Activated CD4-positive, alpha-beta T cell treated with anti-CD3 and anti-CD28 coated beads, Interleukin-2, amount 50 U/mL, for 16 hours (primary cell): Measurements from ENCODE around the gene HSD17B12.
A peak's percentile ranks its signal among the peaks of the same experiment; 100 is the strongest.
"Not testable (repeated sequence)": the region's sequence is repeated elsewhere in the genome, so short reads cannot be mapped to it uniquely, and the experiment has no call there.

Experiments used
- DNase-seq: peaks from one replicate; pipeline ENCODE4 v3.0.0-alpha.2; 2020

HSD17B12 gene

GRCh38 chr11:43748095-43748494 lies 67.6 kb downstream of the HSD17B12 start:
- DNase-seq, result no peak

DNA sequence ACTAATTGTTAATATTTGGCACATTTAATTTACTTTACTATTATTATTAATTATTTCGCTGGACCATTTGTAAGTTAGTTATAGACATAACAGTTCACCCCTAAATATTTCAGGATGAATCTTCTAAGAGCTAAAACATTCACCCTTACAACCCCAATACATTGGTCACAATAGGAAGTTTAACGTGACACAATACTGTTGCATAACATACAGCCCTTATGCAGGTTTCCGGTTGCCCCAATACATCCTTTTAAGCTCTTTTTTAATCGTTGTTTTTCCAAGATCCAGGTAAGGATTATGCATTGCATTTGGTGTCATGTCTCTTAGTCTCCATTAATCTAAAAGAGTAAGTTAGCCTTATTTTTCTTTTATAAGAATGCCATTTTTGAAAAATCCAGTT lies 71.2 kb downstream of the HSD17B12 start:
- no peak for DNase-seq

DNA sequence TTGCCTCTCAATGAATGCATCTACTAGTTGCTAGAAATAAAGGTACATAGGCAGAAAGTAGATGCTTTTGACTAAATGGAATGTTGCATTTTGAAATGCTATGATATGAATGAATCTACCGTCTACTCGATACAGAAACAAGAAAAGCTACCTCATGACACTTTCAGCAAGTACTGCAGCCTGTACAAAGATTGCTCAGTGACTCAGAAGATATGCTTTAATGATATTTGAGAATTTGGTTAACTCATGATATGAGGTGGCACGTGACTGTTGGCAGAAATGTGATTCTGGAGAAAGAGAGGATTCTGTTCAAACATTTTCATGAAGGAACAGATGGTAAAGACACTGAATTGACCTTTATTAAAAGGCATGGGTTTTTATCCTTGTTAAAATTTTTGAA lies 76.0 kb downstream of the HSD17B12 start:
- DNase-seq, result no peak

- no peak for DNase-seq
Measured at GRCh38 chr11:43758927-43759326, 78.4 kb downstream of the HSD17B12 start.

- DNase-seq, result no peak
Measured at GRCh38 chr11:43760902-43761301, 80.4 kb downstream of the HSD17B12 start.

GRCh38 chr11:43765194-43765593 lies 84.7 kb downstream of the HSD17B12 start:
- no peak for DNase-seq

DNA sequence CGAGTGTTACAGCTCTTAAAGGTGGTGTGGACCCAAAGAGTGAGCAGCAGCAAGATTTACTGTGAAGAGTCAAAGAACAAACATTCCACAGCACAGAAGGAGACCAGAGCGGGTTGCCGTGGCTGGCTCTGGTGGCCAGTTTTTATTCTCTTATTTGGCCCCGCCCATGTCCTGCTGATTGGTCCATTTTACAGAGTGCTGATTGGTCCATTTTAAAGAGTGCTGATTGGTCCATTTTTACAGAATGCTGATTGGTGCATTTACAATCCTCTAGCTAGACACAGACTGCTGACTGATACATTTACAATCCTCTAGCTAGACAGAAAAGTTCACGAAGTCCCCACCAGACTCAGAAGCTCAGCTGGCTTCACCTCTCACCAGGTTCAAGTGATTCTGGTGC lies 88.1 kb downstream of the HSD17B12 start:
- DNase-seq, result not testable (repeated sequence)

GRCh38 chr11:43770173-43770572 lies 89.6 kb downstream of the HSD17B12 start:
- no peak for DNase-seq

DNA sequence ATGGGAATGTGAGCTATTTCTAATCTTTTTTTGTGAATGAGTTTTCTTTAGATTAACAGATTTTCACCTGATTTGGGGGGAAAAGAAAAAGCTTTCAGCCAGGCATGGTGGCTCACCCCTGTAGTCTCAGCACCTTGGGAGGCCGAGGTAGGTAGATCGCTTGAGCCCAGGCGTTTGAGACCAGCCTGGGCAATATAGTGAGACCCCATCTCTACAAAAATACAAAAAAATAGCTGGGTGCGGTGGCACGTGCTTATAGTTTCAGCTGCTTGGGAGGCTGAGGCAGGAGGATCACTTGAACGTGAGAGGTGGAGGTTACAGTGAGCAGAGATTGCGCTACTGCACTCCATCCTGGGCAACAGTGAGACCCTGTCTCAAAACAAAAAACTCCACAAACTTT lies 92.2 kb downstream of the HSD17B12 start:
- DNase-seq, result no peak

DNA sequence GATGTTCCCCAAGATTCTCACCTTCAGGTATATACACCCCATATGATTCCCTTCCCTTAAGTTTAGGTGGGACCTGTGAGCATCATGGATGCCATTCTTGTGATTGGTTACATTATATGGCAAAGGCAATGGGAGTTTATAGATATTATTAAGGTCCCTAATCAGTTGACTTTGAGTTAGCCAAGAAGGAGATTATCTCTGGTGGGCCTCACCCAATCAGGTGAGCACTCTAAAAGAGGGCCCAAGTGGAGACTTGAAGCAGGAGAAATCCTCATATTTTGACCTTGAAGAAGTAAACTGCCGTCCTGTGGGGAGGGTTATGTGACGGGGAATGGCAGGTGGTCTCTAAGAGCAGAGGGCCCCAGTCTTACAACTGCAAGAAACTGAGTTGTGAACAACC lies 94.2 kb downstream of the HSD17B12 start:
- DNase-seq, result no peak

DNA sequence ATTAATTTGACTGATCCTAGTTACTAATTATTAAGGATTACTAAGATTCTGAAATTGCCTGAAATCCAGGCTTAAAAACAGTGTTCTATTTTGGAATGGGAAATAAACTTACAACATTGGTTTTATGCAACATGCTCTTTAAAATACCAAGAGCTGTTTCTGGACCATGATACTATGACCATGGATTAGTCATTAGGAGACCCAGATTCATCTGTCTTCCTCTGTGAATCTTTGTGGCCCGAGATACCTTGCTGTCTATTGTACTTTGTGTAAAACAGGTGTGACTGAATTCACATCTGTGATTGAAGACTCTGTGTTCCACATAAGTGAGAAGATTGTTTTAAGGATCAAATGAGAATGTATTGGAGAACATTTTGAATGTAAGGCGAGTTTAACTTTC lies 98.8 kb downstream of the HSD17B12 start:
- DNase-seq, result peak; percentile 2

GRCh38 chr11:43784301-43784700 lies 103.8 kb downstream of the HSD17B12 start:
- DNase-seq, result no peak

GRCh38 chr11:43784866-43785265 lies 104.3 kb downstream of the HSD17B12 start:
- no peak for DNase-seq

GRCh38 chr11:43785318-43785717 lies 104.8 kb downstream of the HSD17B12 start:
- no peak for DNase-seq

DNA sequence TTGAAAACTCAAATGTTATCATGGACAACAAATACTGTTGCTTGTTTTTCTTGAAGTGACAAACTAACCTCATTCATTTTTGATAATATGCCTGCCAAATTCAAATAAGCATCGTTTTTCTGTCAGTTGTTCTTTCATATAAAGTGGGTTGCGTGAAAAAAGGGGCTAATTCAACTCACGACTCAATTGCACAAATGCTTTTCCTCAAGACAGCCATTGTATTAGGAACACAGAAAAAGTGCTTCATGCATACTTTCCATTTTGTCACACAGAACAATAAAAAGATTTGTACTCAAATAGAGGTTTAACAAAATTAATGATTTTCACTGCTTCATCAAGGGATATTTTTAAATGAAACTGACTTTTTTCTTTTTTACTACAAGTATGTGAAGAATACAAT lies 105.5 kb downstream of the HSD17B12 start:
- DNase-seq, result no peak

DNA sequence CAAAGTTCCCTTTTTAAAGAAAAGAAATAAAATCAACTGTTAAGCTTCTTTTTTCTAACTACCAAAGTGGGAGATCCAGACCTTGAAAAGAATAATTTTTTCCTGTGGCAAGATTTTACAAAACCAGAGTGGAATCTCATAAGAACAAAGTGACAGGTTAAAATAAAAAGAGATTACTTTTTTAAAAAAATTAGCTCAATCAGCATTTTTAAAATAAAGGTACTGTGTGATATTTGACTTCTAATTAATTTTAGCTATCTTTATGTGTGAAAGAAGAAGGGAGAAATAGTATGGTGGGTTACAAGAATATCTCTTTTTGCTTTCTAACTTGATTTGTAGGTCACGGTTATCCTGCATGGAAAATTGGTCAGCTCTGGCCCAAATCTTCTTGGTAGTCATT lies 107.3 kb downstream of the HSD17B12 start:
- no peak for DNase-seq

GRCh38 chr11:43788421-43788820 lies 107.9 kb downstream of the HSD17B12 start:
- no peak for DNase-seq

DNA sequence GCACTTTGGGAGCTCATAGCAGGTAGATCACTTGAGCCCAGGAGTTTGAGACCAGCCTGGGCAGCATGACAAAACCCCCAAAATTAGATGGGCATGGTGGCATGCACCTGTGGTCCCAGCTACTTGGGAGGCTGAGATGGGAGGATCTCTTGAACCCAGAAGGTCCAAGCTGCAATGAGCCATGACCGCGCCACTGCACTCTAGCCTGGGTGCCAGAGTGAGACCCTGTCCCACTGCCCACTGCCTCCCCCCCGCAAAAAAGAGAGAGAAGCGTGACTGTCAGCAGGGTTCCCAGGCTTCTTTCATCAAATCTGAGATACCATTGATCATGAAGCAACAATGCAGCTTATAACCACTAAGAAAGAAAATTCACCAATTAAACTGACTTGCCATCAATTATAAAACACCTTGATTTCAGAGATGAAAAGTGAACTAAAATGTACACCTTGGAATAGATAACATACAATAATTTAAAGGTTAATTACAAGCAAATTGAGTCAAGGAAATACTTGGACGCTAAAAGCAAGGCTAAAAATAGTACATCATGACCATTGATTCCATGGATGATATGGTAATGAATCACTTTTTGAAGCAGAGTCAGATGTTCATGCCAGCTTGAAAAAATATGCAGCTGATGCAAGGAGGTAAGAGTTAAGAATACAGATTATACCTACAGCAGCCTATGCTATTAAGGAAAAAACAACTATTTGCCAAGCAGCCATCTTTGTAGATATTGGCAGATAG lies 109.3 kb downstream of the HSD17B12 start:
- no peak for DNase-seq

DNA sequence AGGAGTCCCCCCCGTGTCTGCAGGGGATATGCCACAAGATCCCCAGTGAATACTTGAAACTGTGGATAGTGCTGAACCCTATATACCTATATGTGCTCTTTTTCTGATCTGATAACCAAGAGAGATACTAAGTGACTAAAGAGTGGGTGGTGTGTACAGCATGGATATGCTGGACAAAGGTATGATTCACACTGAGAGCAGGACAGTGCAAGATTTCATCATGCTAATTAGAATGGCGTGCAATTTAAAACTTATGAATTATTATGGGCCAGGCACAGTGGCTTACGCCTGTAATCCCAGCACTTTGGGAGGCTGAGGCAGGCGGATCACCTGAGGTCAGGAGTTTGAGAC lies 109.9 kb downstream of the HSD17B12 start:
- DNase-seq, result no peak

DNA sequence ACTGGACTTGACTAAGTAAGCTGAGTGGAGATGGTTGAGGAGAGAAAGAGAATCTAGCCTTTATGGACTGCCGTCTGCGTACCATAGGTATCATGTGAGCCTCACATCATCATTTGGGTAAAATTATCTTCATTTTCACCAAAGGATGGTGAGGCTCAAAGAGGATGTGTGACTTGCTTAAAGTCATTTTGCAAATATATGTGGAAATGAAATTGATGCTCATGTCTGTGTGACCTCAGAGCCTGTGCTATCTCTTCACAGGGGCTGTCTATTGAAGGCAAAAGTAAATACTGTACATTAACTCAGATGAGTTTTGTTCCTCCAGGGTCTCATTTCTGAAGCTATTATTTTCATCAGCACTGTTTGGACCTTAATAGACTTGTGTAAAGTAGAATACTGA lies 116.8 kb downstream of the HSD17B12 start:
- DNase-seq, result no peak

DNA sequence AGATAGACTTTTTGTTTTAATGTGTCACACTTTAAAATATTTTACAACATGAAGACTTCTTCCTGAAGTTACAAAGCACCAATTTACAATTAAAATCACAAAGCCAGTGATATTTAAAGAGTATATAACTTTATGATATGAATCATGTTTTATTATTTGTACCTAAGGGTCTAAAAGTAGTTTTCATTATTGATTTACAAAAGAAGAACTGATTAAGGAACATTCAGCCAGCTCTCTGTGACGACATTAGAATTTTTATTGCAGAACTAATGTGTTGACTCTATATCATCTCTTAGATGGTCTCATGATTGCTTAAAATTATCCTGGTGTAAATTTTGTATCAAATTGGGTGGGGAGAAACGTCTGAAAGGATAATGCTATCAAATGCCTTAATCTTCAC lies 117.3 kb downstream of the HSD17B12 start:
- no peak for DNase-seq

GRCh38 chr11:43802509-43802908 lies 122.0 kb downstream of the HSD17B12 start:
- no peak for DNase-seq

- no peak for DNase-seq
Measured at GRCh38 chr11:43803766-43804165, 123.2 kb downstream of the HSD17B12 start.

- no peak for DNase-seq
Measured at GRCh38 chr11:43806976-43807375, 126.4 kb downstream of the HSD17B12 start.

DNA sequence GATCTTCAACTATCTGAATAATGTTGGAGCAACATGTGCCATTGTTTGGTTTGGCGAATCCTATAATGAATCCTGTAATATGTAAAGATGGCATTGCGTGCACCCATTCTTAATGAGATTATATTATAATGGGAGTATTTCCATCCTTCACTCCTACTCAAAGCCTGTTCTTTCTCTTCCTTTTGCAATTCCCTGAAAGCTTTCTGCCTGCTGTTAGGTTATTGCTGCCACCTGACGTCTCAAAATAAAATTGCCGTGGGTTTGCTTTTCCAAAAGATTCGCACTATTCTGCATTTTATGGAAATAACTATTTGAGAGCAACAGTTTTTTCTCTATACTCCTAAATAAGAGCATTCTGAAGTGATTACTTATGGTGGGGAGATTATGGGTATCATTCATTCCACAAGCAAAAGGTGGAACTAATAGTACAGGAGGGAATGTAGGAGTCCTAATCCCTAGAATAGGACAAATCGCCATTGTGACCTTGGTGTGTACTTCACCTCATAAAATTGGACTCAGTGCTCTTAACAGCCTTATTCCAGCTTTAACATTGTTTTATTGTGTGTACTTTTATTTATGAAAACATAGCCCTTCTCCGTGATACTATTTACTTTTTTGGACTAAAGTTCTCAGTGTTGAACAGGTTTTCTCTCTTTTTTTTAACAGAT lies 130.5 kb downstream of the HSD17B12 start:
- DNase-seq, result no peak
